Lung (tissue), 12 donors: ENCODE measurements around the gene SMAD5. TPM values are rescaled to one million over a fixed set of nuclear protein-coding genes. Genes with fewer than 3 reads are reported as not detected.
A peak's percentile ranks its signal among the peaks of the same experiment; 100 is the strongest.

Source experiments
- ATAC-seq: fragments of 200-7000 bp; cut with Tn5 transposase; one replicate; pipeline ENCODE4 v1.9.1; 2020; ENCODE audit warnings: moderate number of reproducible peaks; ENCODE audit not compliant: insufficient read depth, low FRiP score
- DNase-seq, 3 donors: peaks; one replicate each; pipeline ENCODE4 v3.0.0-alpha.2; 2013 to 2017
- H3K27ac ChIP-seq, 2 donors: one replicate each; pipeline ENCODE4 v1.5.1; 2013; ENCODE audit warnings: mild to moderate bottlenecking in 2 of 2, moderate library complexity in 2 of 2, control low read depth in 1 of 2, inconsistent platforms in 1 of 2, low read depth in 1 of 2, low read length in 1 of 2
- H3K27me3 ChIP-seq, 3 donors: one replicate each; pipeline ENCODE4 v1.5.1; 2013; ENCODE audit warnings: low read length in 2 of 3; ENCODE audit not compliant: control insufficient read depth in 3 of 3, insufficient read depth in 3 of 3
- H3K36me3 ChIP-seq, 4 donors: one replicate each; pipeline ENCODE4 v1.5.1; 2013; ENCODE audit warnings: low read length in 4 of 4, mild to moderate bottlenecking in 1 of 4, moderate library complexity in 1 of 4; ENCODE audit not compliant: control insufficient read depth in 4 of 4, insufficient read depth in 4 of 4
- H3K4me1 ChIP-seq, 5 donors: one replicate each; pipeline ENCODE4 v1.5.1; 2013; ENCODE audit warnings: low read length in 5 of 5, mild to moderate bottlenecking in 2 of 5, moderate library complexity in 1 of 5; ENCODE audit not compliant: control insufficient read depth in 5 of 5, insufficient read depth in 5 of 5
- H3K4me3 ChIP-seq: one replicate; pipeline ENCODE4 v1.5.1; 2013; ENCODE audit warnings: mild to moderate bottlenecking, control low read depth, moderate library complexity
- H3K9ac ChIP-seq, 2 donors: one replicate each; pipeline ENCODE4 v1.5.1; 2013; ENCODE audit warnings: low read length in 2 of 2, control low read depth in 1 of 2; ENCODE audit not compliant: insufficient read depth in 1 of 2
- H3K9me3 ChIP-seq, 4 donors: one replicate each; pipeline ENCODE4 v1.5.1; 2013; ENCODE audit warnings: low read length in 3 of 4, mild to moderate bottlenecking in 1 of 4, moderate library complexity in 1 of 4; ENCODE audit not compliant: control insufficient read depth in 4 of 4, insufficient read depth in 3 of 4
- WGBS, 2 donors: extraction: QIAGEN DNeasy Blood & Tissue Kit; methylation state at CpG; one replicate each; pipeline ENCODE4 v1.1.7; 2013; 5-methylcytosine and 5-hydroxymethylcytosine counted together
- polyA plus RNA-seq, 2 donors: library from polyadenylated mRNA; stranded (reverse); fragments of 200-250 nt; gene quantifications; one replicate each; pipeline ENCODE4 v1.2.1, GENCODE V29; 2013
- total RNA-seq, 2 donors: library from RNA; depleted of rRNA in 1 of 2; stranded (reverse); fragments of >200 nt in 1 of 2; gene quantifications; one replicate each; pipeline ENCODE4 v1.2.1, GENCODE V29; 2014 to 2021
- TF ChIP-seq, protein P1 (sequence below): IDR thresholded peaks from 2 replicates; pipeline ENCODE4 v1.5.1; 2012; ENCODE audit warnings: mild to moderate bottlenecking; ENCODE audit errors: control extremely low read depth, extremely low read depth
- donor health status: control.
- donor health status: control.
- donor health status: Bipolar disorder and iron deficiency.
- donor health status: healthy.
- donor health status: DM: yes; HTN: yes; CAD: no.

SMAD5 gene
- total and polyA plus RNA-seq, 4 donors = 8.8 to 67.0 (median 26.6) TPM

DNA sequence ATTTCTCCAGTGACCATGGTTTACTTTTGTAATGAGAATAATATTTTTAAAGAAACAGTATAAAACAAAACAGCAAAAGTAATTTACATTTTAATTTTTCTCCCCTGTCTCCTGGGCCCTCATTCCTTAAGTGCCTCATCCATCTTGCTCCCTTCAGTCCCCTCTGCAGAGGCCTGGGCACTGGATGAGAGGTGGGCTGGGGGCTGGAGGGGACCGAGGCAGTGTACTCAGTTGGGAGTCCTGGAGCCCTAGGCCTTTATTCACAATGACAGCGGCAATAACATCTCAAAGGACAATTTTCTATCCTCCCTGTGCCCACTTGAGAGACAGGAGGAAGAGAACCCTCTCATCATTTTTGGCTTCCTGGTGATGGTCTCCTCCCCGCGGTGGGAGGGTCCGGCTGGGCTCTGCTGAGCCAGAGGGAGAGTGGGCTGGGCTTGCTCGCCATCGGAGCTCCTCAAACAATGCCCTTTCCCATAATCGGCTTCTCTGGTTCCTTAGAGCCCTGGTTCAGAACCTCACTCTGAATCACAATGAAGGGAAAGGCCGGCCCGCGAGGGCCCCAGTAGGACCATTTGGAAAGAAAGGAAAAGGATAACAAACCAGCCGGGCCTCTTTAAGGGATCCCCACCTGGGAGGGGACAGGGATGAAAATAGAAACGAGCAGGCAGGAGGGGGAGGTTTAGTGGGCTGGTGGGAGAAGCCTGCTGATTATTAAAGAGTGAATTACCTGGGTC, 70.0 kb downstream of the SMAD5 start:
- DNase-seq = peak in 2 of 3 donors; percentile 24 to 47
- 26 to 32% methylated on average over 13 of the region's 13 CpGs for WGBS, 2 donors
- TF ChIP-seq, protein P1, sequence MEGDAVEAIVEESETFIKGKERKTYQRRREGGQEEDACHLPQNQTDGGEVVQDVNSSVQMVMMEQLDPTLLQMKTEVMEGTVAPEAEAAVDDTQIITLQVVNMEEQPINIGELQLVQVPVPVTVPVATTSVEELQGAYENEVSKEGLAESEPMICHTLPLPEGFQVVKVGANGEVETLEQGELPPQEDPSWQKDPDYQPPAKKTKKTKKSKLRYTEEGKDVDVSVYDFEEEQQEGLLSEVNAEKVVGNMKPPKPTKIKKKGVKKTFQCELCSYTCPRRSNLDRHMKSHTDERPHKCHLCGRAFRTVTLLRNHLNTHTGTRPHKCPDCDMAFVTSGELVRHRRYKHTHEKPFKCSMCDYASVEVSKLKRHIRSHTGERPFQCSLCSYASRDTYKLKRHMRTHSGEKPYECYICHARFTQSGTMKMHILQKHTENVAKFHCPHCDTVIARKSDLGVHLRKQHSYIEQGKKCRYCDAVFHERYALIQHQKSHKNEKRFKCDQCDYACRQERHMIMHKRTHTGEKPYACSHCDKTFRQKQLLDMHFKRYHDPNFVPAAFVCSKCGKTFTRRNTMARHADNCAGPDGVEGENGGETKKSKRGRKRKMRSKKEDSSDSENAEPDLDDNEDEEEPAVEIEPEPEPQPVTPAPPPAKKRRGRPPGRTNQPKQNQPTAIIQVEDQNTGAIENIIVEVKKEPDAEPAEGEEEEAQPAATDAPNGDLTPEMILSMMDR = no peak
- Histone ChIP-seq H3K4me1 (no peaks in the 10 kb centered on the region), H3K36me3 (no peaks in the 10 kb centered on the region), H3K9me3 (peaks cover 0 to 11% (median 0%) of the 10 kb centered on the region in 4 donors), H3K9ac (peak overlapping the region in 1 of 2 donors; percentile 8), H3K27me3 (peaks cover 0 to 6% (median 0%) of the 10 kb centered on the region in 3 donors), H3K27ac (no peak overlapping the region), H3K4me3 (no peak overlapping the region)
- ATAC-seq = no peak

DNA sequence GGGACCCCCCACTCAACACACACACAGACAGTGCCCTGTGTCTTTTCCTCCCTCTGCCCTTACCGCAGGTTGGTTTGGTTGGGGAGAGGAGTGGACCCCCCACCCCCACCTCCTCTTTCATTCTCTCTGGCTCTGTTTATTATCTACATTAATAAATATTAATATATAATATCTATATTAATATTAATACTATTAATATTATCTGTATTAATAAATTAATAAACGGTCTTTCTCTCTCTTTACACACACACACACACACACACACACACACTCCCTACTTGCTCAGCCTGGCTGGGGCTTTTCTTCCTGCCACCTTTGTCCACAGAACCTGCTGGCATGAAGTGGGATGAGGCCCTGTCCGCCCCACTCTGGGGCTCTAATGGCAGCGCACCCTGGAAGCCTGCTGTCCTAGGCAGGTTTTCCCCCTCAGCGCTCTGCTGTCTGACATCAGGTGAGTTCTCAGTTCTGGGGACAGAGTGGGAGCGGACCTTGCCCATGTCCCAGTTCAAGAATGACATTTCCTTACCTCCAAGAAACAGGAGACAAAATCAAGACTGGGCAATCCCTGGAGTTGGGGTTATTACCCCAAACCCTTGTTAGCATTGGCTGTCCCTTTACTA, 70.8 kb downstream of the SMAD5 start:
- H3K4me3 ChIP-seq = no peak overlapping the region
- ATAC-seq = no peak
- peaks cover 0 to 6% (median 0%) of the 10 kb centered on the region in 3 donors for H3K27me3 ChIP-seq
- H3K27ac ChIP-seq = no peak overlapping the region
- no peak overlapping the region for H3K9ac ChIP-seq
- peaks cover 0 to 11% (median 0%) of the 10 kb centered on the region in 4 donors for H3K9me3 ChIP-seq
- no peaks in the 10 kb centered on the region for H3K4me1 ChIP-seq
- WGBS, 2 donors = 87 to 97% methylated on average over 6 of the region's 6 CpGs
- DNase-seq = no peak
- TF ChIP-seq, protein P1 = no peak
- no peaks in the 10 kb centered on the region for H3K36me3 ChIP-seq

DNA sequence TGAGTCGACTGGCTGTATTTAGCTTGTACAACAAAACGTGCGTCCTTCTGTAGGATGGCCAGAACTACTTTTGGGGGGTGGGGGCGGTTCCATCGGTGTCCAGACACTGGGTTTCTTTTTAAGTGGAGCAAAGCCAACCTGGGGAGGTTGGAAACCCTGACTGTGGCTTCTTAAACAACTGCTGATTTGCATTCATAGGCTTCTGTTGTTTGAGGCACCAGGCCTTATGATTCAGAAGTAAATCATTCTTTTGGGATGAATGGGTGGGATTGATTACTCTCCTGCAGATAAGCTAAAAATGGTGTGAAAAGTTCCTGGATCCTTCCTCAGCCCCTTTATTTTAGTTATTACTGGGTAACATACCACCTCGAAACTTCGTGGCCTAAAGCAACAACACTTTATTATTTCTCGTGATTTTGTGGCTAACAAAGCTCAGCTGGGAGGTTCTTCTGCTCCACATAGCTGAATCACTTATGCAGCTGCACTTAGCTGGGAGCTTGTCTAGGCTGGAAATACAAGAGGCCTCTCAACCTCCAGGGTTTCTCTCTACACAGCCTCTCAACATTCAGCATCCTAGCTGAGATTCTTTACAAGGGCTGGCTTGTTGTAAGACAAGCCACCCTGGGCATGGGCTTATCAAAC, 72.5 kb downstream of the SMAD5 start:
- TF ChIP-seq, protein P1 = no peak
- no peak overlapping the region for H3K27ac ChIP-seq
- no peaks in the 10 kb centered on the region for H3K36me3 ChIP-seq
- no peak for DNase-seq
- H3K4me3 ChIP-seq = no peak overlapping the region
- peaks cover 0 to 4% (median 0%) of the 10 kb centered on the region in 3 donors for H3K27me3 ChIP-seq
- H3K9ac ChIP-seq = no peak overlapping the region
- peaks cover 0 to 11% (median 0%) of the 10 kb centered on the region in 4 donors for H3K9me3 ChIP-seq
- ATAC-seq = no peak
- WGBS, 2 donors = 92 to 93% methylated on average over 8 of the region's 8 CpGs
- no peaks in the 10 kb centered on the region for H3K4me1 ChIP-seq
